HG03439 (cell line): ENCODE data around the gene ZC3H12D.
"Not testable (repeated sequence)": the region's sequence is repeated elsewhere in the genome, so short reads cannot be mapped to it uniquely, and the experiment has no call there.

Experiments used
- ATAC-seq: cut with Tn5 transposase; IDR thresholded peaks from one replicate; pipeline ENCODE4 v1.9.1; 2021; ENCODE audit warnings: mild to moderate bottlenecking, moderate library complexity; ENCODE audit not compliant: unreplicated experiment

Gene ZC3H12D

GRCh38 chr6:149484733-149485700, at the start of gene ZC3H12D:
Gene ZC3H12D (minus strand): TSS chr6:149485014. CDS start chr6:149474543, 10,471 bp downstream.
- peak; percentile 31 for ATAC-seq

DNA sequence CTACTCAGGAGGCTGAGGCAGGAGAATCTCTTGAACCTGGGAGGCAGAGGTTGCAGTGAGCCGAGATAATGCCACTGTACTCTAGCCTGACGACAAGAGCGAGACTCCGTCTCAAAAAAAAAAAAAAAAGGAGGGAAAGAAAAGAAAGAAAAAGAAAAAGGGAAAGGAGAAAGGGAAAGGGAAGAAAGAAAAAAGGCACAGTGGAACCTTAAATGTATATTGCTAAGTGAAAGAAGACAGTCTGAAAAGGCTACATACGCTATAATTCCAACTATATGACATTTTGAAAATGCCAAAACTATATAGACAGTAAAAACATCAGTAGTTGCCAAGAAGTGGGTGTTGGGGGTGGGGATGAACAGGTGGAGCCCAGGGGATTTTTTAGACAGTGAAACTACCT, 44.8 kb upstream of the ZC3H12D start:
- no peak for ATAC-seq

GRCh38 chr6:149515494-149515893, 30.7 kb upstream of the ZC3H12D start:
- no peak for ATAC-seq

- no peak for ATAC-seq
Measured at GRCh38 chr6:149513915-149514314, 29.1 kb upstream of the ZC3H12D start.

DNA sequence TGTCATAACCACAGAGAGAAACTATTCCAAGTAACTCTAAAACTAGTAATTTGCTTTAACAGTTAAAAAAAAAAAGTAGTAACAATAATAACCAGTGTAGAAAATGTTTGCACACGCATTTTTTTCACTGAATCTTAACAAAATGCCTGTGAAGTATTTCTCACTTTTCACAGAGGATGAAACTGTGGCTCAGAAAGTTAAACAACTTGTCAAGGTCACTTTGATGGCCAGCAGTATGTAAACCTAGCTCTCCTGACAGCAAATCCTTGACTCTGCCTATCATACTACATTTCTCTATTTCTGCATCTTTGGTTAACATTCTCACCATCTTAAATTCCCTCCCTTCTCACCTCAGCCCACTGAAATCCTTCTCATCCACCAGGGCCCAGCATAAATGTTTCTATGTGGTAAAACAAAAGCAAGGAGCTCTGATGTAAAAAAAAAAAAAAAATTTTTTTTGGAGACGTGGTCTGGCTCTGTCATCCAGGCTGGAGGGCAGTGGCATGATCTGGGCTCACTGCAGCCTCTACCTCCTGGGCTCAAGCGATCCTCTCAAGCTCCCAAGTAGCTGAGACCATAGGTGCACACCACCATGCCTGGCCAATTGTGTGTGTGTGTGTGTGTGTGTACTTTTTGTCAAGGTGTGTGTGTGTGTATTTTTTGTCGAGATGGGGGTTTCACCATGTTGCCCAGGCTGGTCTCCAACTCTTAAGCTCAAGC, 26.1 kb upstream of the ZC3H12D start:
- no peak for ATAC-seq

DNA sequence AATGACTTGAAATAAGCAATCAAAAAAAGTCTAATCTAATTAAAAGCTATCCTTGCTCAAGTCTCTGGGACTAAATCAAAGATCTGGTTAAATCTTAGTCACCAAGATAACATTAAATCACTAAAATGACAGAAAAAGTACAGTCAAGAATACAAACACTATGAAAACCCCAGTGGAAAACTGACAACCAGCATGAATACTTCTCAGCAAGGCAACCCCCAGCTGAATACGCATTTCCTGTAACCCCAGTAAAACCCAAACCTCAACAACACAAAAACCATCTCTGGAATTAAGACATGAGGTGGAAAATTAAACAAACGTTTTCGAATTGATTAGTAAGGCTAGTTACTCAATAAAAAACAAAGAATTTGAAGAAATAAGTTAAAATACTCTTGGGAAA, 23.7 kb upstream of the ZC3H12D start:
- ATAC-seq, result no peak

DNA sequence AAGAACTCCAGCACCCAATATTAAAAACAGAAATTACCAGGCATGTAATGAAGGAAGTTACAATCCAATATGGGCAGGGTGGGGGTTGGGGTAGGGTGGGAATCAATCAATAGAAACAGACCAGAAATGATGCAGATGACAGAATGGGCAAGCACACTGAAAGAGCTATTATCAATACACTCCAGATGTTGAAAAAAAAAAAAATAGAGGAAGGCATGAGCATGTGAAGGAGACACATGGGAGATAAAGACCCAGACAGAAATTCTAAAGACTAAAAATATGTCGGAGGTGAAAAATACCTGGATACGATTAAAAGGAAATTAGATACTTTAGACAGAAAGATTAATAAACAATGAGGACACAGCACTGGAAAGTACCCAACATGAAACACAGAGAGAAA, 19.1 kb upstream of the ZC3H12D start:
- ATAC-seq, result no peak

GRCh38 chr6:149503276-149503675, 18.5 kb upstream of the ZC3H12D start:
- ATAC-seq, result no peak

DNA sequence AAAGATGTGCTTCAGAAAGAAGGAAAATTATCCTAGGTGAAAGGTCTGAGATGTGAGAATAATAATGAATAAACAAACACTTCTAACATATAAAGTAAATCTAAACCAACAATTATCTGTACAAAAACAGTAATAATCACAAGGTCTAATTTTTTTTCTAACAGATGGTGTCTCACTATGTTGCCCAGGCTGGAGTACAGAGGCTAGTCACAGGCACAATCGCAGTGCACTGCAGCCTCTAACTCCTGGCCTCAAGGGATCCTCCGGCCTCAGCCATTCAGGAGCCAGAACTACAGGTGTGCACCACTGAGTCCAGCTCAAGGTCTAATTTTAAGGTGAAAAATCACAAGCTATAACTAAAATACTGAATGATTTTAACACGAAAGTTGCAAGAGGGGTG, 17.0 kb upstream of the ZC3H12D start:
- ATAC-seq, result no peak

DNA sequence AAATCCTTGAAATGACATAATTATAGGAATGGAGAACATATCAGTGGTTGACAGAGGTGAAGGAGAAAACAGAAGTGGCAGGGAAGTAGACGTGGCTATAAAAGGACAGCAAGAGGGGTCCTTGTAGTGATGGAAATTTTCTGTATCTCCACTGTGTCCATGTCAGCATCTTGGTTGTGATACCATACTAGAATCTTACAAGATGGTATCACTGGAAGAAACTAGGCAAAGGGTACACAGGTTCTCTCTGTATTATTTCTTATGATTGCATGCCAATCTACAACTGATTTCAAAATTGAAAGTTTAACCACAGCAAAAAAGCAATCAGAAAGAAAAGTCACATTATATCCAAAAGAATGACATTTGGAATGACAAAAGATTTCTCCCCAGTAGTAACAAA, 16.4 kb upstream of the ZC3H12D start:
- no peak for ATAC-seq

DNA sequence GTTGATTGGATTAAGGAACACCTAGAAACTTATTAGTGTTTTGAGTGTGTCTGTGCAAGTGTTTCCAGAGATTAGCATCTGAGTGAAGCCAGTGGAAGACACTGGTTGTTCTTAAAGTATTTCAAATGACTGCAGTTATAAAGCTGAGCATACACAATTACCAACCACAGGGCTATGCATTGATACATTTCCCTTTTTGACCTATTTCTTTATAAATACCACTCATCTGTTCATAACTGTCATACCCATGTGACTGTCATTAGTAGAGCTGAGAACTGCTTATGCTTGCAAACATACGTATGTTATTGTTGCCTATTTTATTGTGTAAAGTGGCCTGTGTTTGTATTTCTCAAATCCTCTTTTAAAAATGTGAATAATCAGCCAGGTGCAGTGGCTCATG, 15.3 kb upstream of the ZC3H12D start:
- no peak for ATAC-seq

DNA sequence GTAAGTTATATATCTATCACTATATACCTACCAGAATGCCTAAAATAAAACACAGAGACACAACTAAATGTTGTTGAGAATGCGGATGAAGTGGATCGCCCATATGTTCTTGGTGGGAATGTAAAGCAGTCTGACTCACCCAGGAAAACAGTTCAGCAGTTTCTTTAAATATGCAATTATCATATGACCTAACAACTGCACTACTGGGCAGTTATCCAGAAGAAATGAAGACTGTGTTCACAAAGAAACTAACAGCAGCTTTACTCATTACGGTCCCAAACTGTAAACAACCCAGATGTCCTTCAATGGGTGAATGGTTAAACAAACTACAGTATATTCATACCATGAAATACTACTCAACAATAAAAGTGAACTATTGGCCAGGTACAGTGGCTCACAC, 14.3 kb upstream of the ZC3H12D start:
- no peak for ATAC-seq

GRCh38 chr6:149497365-149497764, 12.6 kb upstream of the ZC3H12D start:
- no peak for ATAC-seq

DNA sequence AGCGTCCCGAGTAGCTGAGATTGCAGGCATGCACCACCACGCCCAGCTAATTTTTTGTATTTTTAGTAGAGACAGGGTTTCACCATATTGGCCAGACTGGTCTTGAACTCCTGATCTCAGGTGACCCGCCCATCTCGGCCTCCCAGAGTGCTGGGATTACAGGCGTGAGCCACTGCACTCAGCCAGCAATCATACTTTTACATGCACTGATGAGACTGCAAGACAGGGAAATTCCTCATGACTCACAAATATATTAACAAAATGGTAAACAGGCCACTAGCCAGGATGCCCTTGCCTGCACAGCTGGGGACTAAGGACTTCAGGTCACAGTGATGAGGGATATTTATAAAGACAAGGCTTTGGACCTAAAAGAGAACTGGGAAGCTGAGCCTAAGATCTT, 11.8 kb upstream of the ZC3H12D start:
- ATAC-seq, result not testable (repeated sequence)

DNA sequence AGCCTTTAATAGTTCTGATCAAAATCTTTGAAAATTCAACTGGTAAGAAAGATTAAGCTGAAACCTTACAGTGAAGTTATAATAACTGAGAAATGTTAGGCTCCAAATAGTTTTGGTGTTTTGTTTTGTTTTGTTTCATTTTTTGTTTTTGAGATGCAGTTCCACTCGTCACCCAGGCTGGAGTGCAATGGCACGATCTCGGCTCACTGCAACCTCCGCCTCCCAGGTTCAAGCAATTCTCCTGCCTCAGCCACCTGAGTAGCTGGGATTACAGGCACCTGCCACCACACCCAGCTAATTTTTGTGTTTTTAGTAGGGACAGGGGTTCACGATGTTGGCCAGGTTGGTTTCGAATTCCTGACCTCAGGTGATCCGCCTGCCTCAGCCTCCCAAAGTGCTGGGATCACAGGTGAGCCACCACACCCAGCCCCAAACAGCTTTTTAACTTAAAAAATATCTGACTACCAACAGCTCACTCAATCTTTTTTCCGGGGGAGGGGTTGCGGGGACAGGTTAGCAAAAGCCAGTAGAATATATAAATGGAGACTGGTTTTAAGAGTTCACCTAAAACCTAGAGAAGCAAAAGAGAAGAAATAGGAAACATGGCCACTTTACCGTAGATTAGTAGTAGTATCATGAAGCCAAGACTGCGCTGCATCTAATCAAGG, 10.7 kb upstream of the ZC3H12D start:
- peak; percentile 36 for ATAC-seq

- ATAC-seq, result peak; percentile 74
Measured at GRCh38 chr6:149494810-149495209, 10.0 kb upstream of the ZC3H12D start.

GRCh38 chr6:149493761-149494320, 9.0 kb upstream of the ZC3H12D start:
- ATAC-seq, result no peak

GRCh38 chr6:149492798-149493343, 8.1 kb upstream of the ZC3H12D start:
- no peak for ATAC-seq

DNA sequence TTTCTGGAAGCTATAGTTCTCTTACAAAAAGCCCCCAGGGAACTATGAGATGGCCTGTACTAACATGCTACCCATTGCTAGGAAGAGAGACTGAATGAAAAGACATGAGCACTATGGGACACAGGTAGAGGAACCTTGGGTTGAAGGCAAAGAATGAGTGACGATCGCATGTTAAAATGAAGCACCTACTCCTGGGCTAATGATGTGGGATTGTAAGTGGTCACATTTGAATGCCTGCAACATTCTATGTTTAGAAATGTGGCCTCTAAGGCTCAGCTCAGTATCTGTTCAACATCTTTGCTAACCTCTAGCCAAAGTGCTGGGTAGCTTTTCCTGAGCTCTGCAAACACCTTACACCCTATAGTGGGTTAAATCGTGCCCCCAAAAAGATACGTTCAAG, 5.2 kb upstream of the ZC3H12D start:
- no peak for ATAC-seq

DNA sequence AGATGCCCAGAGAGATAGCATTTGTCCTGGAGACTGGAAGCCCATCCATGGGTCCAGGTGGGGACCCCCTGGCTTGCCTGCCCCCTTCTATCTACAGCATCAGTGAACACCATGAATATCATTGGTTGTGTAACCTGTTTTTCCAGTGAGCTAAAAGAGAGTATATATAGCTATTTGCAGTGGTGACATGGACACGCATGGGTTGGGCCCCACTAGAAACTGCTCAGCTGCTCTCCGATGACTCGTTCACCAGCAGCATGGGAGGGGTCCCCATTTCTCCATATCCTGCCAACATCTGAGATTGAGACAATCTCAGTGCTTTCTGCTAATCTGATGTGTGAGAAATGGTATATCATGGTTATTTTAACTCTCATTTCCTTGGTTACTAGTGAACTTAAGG, 4.0 kb upstream of the ZC3H12D start:
- no peak for ATAC-seq

- no peak for ATAC-seq
Measured at GRCh38 chr6:149487316-149487715, 2.5 kb upstream of the ZC3H12D start.
